IPS-18c (cell line): ENCODE results near the gene TPK1.
"Not testable (repeated sequence)": the region's sequence is repeated elsewhere in the genome, so short reads cannot be mapped to it uniquely, and the experiment has no call there.

ENCODE experiments used
- H3K4me3 ChIP-seq: 2 replicates; pipeline ENCODE4 v1.7.0; 2013; ENCODE audit warnings: low read depth, mild to moderate bottlenecking, low read length, moderate library complexity; ENCODE audit not compliant: insufficient read depth
- H3K9me3 ChIP-seq: one replicate; pipeline ENCODE4 v1.6.1; 2013; ENCODE audit warnings: mild to moderate bottlenecking, low read length, moderate library complexity; ENCODE audit not compliant: control insufficient read depth, insufficient read depth

TPK1 gene

GRCh38 chr7:144629598-144629997, 206.3 kb downstream of the TPK1 start:
- Histone ChIP-seq H3K4me3 (no peak overlapping the region), H3K9me3 (no peaks in the 10 kb centered on the region)

- H3K4me3 ChIP-seq = no peak overlapping the region
- no peaks in the 10 kb centered on the region for H3K9me3 ChIP-seq
These were observed 206.8 kb downstream of the TPK1 start for GRCh38 chr7:144629011-144629410.

GRCh38 chr7:144628176-144628575, 207.7 kb downstream of the TPK1 start:
- Histone ChIP-seq H3K9me3 (no peaks in the 10 kb centered on the region), H3K4me3 (no peak overlapping the region)

GRCh38 chr7:144622745-144623144, 213.1 kb downstream of the TPK1 start:
- H3K9me3 ChIP-seq = no peaks in the 10 kb centered on the region
- H3K4me3 ChIP-seq = no peak overlapping the region

GRCh38 chr7:144606261-144606660, 229.6 kb downstream of the TPK1 start:
- no peak overlapping the region for H3K4me3 ChIP-seq
- no peaks in the 10 kb centered on the region for H3K9me3 ChIP-seq

- H3K9me3 ChIP-seq = peaks cover 2% of the 10 kb centered on the region
These were observed 238.9 kb downstream of the TPK1 start for GRCh38 chr7:144596953-144597352.

GRCh38 chr7:144594580-144594979, 241.3 kb downstream of the TPK1 start:
- Histone ChIP-seq H3K4me3 (no peak overlapping the region), H3K9me3 (peaks cover 2% of the 10 kb centered on the region)

More at GRCh38 chr7:144596953-144597352, 238.9 kb downstream of the TPK1 start:
- no peak overlapping the region for H3K4me3 ChIP-seq

- no peaks in the 10 kb centered on the region for H3K9me3 ChIP-seq
These were observed 247.2 kb downstream of the TPK1 start for GRCh38 chr7:144588559-144589051.

GRCh38 chr7:144587701-144588100, 248.2 kb downstream of the TPK1 start:
- no peaks in the 10 kb centered on the region for H3K9me3 ChIP-seq
- no peak overlapping the region for H3K4me3 ChIP-seq

More at GRCh38 chr7:144588559-144589051, 247.2 kb downstream of the TPK1 start:
- no peak overlapping the region for H3K4me3 ChIP-seq

GRCh38 chr7:144584726-144585125, 251.1 kb downstream of the TPK1 start:
- Histone ChIP-seq H3K4me3 (no peak overlapping the region), H3K9me3 (no peaks in the 10 kb centered on the region)

GRCh38 chr7:144579687-144580086, 256.2 kb downstream of the TPK1 start:
- H3K4me3 ChIP-seq = no peak overlapping the region
- no peaks in the 10 kb centered on the region for H3K9me3 ChIP-seq

- Histone ChIP-seq H3K4me3 (no peak overlapping the region), H3K9me3 (no peaks in the 10 kb centered on the region)
These were observed 260.4 kb downstream of the TPK1 start for GRCh38 chr7:144575456-144575855.

GRCh38 chr7:144574753-144575152, 261.1 kb downstream of the TPK1 start:
- H3K4me3 ChIP-seq, H3K9me3 ChIP-seq: not testable (repeated sequence)

- Histone ChIP-seq H3K4me3 (no peak overlapping the region), H3K9me3 (no peaks in the 10 kb centered on the region)
These were observed 267.6 kb downstream of the TPK1 start for GRCh38 chr7:144568233-144568632.

- H3K4me3 ChIP-seq = no peak overlapping the region
- no peaks in the 10 kb centered on the region for H3K9me3 ChIP-seq
These were observed 270.3 kb downstream of the TPK1 start for GRCh38 chr7:144565586-144565985.

- Histone ChIP-seq H3K4me3 (no peak overlapping the region), H3K9me3 (no peaks in the 10 kb centered on the region)
These were observed 286.0 kb downstream of the TPK1 start for GRCh38 chr7:144549861-144550260.

- no peak overlapping the region for H3K4me3 ChIP-seq
- H3K9me3 ChIP-seq = no peaks in the 10 kb centered on the region
These were observed 287.3 kb downstream of the TPK1 start for GRCh38 chr7:144548556-144548955.

- no peaks in the 10 kb centered on the region for H3K9me3 ChIP-seq
- no peak overlapping the region for H3K4me3 ChIP-seq
These were observed 288.0 kb downstream of the TPK1 start for GRCh38 chr7:144547888-144548287.

GRCh38 chr7:144546782-144547181, 289.1 kb downstream of the TPK1 start:
- H3K4me3 ChIP-seq = no peak overlapping the region
- H3K9me3 ChIP-seq = no peaks in the 10 kb centered on the region
